ENCODE measurements around the gene CHMP4B. TPM values are rescaled to one million over a fixed set of nuclear protein-coding genes. Genes with fewer than 3 reads are reported as not detected.

The CHMP4B gene
- total RNA-seq, 1 experiment from 2014 or later = 87.5 TPM

- Histone ChIP-seq H3K9me3 (ENCODE audit: control insufficient read depth, insufficient read depth, low read depth, low read length) (0 out of 2 replicates have a peak, but pooled peaks cover 3% of the 10 kb centered on the region), H3K27ac (ENCODE audit: low read length) (no peak overlapping the region), H3K4me3 (ENCODE audit: low read depth in 2 of 2, low read length in 2 of 2) (no peak overlapping the region), H3K36me3 (ENCODE audit: control insufficient read depth, insufficient read depth, low read length) (no peaks in the 10 kb centered on the region), H3K27me3 (ENCODE audit: control insufficient read depth, insufficient read depth, low read length) (0 out of 2 replicates have a peak, but pooled peaks cover 4% of the 10 kb centered on the region), H3K4me1 (ENCODE audit: control insufficient read depth, insufficient read depth, low read length) (no peaks in the 10 kb centered on the region)
- DNase-seq (ENCODE audit: low read depth, low spot score) = no peak
- ChIA-PET CTCF (no interaction called here), POLR2A (interaction anchor here (0.5 kb wide), 1 partner anchor 191 kb away, joined by 4 read pairs; no protein-coding TSS in a partner anchor)
- ATAC-seq = no peak
- intact Hi-C loops (cut with micrococcal nuclease; ENCODE audit: unreplicated experiment) = no loop called here
- BruUV-seq (replicated peaks) = no TSS peak
- TF ChIP-seq SIN3A (IDR thresholded peaks at IDR 0.05; ENCODE audit: borderline replicate concordance, insufficient read depth, low read depth, low read length) (no peak), CTCF (IDR thresholded peaks at IDR 0.05) (no peak), POLR2AphosphoS5 (IDR thresholded peaks at IDR 0.05; ENCODE audit: low read depth, low read length) (no peak), TCF7L2 (IDR thresholded peaks at IDR 0.05; ENCODE audit: low read depth, low read length) (no peak)
- TF ChIP-seq, protein P1, sequence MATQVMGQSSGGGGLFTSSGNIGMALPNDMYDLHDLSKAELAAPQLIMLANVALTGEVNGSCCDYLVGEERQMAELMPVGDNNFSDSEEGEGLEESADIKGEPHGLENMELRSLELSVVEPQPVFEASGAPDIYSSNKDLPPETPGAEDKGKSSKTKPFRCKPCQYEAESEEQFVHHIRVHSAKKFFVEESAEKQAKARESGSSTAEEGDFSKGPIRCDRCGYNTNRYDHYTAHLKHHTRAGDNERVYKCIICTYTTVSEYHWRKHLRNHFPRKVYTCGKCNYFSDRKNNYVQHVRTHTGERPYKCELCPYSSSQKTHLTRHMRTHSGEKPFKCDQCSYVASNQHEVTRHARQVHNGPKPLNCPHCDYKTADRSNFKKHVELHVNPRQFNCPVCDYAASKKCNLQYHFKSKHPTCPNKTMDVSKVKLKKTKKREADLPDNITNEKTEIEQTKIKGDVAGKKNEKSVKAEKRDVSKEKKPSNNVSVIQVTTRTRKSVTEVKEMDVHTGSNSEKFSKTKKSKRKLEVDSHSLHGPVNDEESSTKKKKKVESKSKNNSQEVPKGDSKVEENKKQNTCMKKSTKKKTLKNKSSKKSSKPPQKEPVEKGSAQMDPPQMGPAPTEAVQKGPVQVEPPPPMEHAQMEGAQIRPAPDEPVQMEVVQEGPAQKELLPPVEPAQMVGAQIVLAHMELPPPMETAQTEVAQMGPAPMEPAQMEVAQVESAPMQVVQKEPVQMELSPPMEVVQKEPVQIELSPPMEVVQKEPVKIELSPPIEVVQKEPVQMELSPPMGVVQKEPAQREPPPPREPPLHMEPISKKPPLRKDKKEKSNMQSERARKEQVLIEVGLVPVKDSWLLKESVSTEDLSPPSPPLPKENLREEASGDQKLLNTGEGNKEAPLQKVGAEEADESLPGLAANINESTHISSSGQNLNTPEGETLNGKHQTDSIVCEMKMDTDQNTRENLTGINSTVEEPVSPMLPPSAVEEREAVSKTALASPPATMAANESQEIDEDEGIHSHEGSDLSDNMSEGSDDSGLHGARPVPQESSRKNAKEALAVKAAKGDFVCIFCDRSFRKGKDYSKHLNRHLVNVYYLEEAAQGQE (IDR thresholded peaks at IDR 0.05; ENCODE audit: insufficient read depth in 1 of 2, low read depth in 2 of 2, low read length in 1 of 2) = no peak
- in situ Hi-C loops (cut with HindIII; ENCODE audit: low pct_unique_long_range_greater_than_20kb, low sequenced_read_pairs) = no loop called here
Observed at GRCh38 chr20:33894798-33895197, 83.7 kb downstream of the CHMP4B start.

GRCh38 chr20:33896509-33896908 lies 85.4 kb downstream of the CHMP4B start:
- TF ChIP-seq CTCF (IDR thresholded peaks at IDR 0.05) (no peak), TCF7L2 (IDR thresholded peaks at IDR 0.05; ENCODE audit: low read depth, low read length) (no peak), SIN3A (IDR thresholded peaks at IDR 0.05; ENCODE audit: borderline replicate concordance, insufficient read depth, low read depth, low read length) (no peak), POLR2AphosphoS5 (IDR thresholded peaks at IDR 0.05; ENCODE audit: low read depth, low read length) (no peak)
- TF ChIP-seq, protein P1 (IDR thresholded peaks at IDR 0.05; ENCODE audit: insufficient read depth in 1 of 2, low read depth in 2 of 2, low read length in 1 of 2) = no peak
- no peak for ATAC-seq
- H3K4me1 ChIP-seq (ENCODE audit: control insufficient read depth, insufficient read depth, low read length) = peaks cover 3% of the 10 kb centered on the region; the same call in 1 of the 2 replicates
- in situ Hi-C loops (cut with HindIII; ENCODE audit: low pct_unique_long_range_greater_than_20kb, low sequenced_read_pairs) = no loop called here
- no peak for DNase-seq (ENCODE audit: low read depth, low spot score)
- H3K36me3 ChIP-seq (ENCODE audit: control insufficient read depth, insufficient read depth, low read length) = no peaks in the 10 kb centered on the region
- no peaks in the 10 kb centered on the region for H3K9me3 ChIP-seq (ENCODE audit: control insufficient read depth, insufficient read depth, low read depth, low read length)
- H3K4me3 ChIP-seq (ENCODE audit: low read depth in 2 of 2, low read length in 2 of 2) = no peak overlapping the region
- H3K27me3 ChIP-seq (ENCODE audit: control insufficient read depth, insufficient read depth, low read length) = 0 out of 2 replicates have a peak, but pooled peaks cover 2% of the 10 kb centered on the region
- POLR2A ChIA-PET = interaction anchor here (0.6 kb wide), 1 partner anchor 279 kb away, joined by 7 read pairs; no protein-coding TSS in a partner anchor
- CTCF ChIA-PET = interaction anchor here (0.6 kb wide), 1 partner anchor 428 kb away, joined by 4 read pairs; no protein-coding TSS in a partner anchor
- no TSS peak for BruUV-seq (replicated peaks)
- intact Hi-C loops (cut with micrococcal nuclease; ENCODE audit: unreplicated experiment) = no loop called here
- H3K27ac ChIP-seq (ENCODE audit: low read length) = no peak overlapping the region
